ENCODE results near the gene PMEPA1. TPM values are rescaled to one million over a fixed set of nuclear protein-coding genes. Genes with fewer than 3 reads are reported as not detected.
A peak's percentile ranks its signal among the peaks of the same experiment; 100 is the strongest.

Gene PMEPA1
- total RNA-seq, 1 donor from 2014 or later, result 2.7 TPM

DNA sequence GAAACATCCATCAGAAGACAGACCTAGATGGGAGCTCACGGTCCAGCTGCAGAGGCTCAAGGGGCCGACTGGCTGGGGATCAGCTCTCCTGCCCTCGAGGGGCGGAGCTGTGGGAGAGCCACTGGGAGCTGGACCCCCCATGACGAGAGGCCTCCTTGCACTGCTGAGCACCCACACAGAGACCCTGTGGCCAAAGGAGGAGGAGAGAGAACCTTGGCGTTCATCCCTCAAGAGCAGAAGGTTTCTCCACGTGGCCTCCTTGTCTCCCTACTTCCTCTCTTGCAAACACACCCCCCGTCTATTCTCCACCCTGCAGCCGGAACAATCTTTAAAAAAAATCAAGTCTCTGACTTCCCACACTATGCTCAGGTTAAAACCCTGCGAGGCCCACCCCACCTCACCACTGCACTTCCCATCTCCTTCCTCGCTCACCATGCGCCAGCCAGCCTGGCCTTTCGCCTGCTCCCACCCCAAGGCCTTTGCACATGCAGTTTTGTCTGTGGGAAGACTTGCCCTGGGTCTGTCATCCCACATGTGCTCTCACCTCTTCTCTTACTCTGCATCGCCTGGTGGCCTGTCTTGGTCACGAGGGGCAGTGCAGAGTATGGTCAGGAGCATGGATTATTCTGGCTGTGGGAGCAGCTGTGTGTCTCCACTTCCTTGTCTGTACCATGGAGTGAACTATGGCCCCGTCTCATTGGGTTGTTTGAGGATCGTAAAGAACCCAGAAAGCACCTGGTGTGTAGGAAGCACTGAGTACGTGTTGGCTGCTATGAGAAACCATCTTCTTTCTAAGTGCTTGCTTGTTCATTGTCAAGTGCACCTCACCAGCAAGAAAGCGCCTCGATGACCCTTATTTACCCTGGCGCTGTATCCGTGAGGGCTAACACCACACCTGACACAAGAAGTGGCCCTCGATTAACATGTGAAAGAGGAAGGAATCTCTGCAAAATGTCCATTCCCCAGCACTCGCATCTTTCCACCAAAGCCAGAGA lies 32.9 kb downstream of the PMEPA1 start:
- ATAC-seq, result no peak

DNA sequence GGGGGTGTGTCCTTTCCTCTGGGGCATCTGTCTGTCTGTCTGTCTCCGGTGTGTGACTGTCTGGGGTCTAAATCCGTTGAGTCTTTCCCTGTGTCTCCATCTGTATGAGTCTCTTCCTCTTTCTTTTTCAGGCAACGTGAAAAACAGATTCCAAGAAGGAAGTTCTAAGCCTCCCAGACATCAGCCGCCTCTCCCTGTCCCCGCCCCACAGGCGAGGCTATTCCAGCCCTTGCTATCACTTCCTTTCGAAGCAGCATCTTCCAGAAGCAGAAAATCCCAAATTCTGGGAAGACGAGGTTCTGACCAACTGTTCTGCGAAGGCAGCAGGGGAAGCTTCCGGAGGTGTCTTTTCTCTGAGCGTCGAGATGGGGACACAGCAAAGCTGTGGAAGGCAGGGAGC lies 34.0 kb downstream of the PMEPA1 start:
- ATAC-seq, result no peak

DNA sequence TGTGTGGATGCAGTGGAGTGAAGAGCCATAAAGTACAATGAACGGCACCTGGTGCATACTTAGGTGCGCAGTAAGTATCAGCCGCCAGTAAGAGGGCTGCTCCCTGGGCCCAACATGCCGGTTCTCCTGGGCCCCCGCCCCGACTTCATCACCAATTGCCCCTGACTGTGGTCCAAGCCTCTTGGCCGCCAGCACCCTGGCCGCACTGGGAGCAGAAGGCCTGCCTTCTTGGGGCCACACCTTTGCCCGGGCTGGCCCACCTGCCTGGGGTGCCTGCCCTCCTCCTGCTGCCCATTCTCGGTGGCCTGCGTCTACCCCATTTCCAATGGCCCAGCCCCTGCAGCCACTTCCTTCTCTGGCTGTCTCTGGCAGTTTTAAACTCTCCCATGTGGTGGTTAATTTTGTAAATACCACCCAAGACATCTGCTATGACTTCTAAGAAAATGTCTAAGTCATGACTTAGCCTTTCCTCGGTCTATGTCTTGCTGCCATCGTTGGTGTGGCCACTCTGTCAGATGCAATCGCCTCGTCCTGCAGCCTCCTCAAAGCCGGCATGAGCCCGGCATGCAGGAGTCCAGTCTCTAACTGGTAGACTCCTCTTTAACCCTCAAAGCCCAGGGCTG lies 36.8 kb downstream of the PMEPA1 start:
- ATAC-seq, result no peak

DNA sequence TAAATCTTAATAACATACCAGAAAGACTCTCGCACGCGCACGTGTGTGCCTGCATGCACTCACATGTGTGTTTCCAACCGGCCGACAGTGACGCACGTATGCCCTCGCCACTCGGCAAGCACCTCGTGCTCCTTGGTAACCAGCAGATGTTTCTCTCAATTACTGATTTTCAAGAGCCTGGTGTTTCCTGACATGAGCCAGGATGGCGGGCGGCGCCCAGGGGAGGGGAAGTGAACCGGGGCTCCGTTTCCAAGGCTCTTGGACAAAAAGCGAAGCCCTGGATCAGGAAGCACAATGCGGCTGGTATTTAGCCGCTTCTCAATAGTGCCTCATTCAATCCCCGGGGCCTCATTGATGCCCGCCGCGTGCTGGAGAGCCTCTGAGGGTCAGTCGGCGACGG lies 37.7 kb downstream of the PMEPA1 start:
- ATAC-seq, result peak; percentile 17

DNA sequence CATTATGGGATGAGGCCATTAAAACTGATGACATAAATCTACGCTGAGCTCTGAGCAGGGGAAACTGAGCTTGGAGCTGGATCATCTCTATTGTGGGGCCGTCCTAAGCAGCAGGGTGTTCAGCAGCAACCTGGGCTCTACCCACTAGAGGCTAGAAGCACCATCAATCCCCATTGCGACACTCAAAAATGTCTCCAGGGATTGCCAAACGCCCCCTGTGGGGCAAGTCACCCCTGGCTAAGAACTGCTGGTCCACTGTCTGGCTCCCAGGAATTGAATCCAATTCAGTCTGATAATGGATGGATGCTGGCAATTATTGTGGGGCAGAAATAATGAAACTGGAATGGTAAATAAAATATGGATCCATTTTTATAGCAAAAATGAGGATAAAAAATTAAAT lies 38.2 kb downstream of the PMEPA1 start:
- no peak for ATAC-seq

DNA sequence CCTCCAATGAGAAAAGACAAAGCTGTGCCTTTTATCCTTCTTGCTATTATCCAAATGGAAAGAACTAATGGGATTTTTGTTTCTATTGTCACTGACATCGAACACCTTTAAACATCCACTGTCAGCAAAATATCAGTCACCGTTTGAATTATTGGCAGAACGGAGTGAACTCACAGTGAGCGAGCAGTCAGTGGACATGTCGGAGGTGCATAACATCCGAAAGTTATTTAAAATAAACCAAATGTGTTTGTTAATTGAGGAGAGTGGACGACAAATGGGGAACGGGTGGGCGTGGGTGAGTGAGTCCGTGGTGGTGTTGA lies 38.8 kb downstream of the PMEPA1 start:
- no peak for ATAC-seq

DNA sequence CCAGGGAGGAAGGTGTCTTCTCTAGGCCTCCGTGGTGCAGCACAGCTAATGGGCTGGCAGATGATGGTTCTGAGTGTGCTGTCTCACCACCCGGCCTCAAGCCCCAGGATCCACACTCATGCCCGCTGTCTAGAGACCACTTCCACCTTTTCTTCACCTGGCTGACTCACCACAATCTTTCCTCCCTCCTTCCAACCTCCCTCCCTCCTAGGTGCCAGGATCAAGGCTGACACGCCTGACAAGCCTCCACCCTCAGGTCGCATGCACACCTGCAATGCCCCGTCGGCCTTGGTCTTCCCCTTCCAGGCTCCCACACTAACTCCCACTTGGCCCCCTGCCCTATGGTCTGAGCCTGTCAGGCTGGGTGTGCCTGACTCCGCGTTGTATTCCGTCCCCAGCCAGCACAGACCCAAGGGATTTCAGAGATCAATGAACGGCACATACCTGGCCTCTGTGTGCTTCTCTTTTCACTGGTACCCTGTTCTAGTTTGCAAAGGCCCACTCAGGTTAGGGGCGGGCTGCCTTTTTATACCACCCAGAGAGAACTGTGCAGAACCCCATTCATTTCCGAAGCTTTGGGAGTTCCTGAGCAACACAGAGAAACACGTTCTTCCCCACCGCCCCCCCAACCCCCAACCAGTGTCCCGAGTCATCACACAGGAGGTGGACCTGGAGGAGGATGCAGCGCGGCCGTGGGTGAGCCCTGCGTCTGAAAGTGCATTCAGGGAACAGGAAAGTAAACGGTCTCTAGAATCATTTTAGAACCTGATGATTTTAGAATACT lies 39.3 kb downstream of the PMEPA1 start:
- ATAC-seq, result no peak

DNA sequence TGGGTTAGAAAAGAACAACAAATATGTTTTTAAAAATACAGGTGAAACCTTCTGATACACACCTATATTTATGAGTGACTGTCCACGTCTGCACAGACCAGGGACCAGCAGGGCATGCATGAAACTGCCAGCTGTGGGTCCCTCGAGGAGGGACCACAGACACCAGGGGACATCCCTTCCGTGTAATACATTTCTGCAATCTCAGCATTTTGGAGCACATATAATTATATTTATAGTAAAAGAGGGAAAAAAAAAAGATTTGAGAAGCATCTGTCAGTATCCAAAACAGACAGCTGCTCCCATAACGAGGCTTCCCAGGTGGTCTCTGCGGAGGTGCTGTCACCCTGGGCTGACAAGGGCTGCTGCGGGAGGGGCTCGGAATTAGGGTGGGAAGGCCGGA lies 40.2 kb downstream of the PMEPA1 start:
- ATAC-seq, result no peak

DNA sequence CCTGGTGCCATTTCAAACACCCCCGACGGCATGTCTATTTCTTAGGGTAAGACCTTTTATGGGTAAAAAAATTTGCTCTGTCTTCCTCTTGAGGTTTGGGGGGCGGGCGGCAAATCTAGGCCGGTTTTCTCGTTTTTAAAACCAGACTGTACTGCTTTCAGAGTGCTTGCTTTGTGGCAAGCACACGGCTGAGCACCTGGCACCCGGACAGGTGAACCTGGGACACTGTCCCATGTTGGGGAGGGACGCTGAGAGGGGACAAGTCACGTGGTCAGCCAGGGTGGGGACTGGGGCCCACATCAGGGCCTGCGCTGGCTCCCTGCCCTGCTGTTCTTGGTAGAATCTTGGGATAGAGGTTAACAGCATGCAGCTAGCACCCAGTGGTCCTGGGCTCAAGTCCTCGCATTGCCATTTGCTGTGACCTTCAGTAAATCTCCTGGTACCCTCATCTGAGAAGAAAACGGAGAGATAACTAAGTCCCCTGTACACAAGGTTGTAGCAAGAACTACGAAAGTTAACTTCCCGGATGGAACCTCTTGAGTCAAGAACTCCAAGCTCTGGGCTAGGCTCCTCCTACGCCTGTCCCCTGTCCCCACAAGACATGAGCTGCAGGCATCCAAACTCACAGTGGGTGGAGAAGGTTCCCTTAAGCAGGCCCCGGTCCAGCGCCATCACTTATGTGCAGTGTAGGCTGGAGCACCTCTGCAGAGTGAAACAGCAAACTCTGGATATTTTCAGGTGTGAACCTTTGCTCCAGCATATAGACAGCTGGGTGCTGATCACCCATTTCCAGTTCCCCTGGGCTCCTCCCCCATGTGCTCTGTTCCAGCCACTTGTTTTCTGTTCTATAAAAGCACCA lies 41.7 kb downstream of the PMEPA1 start:
- no peak for ATAC-seq

DNA sequence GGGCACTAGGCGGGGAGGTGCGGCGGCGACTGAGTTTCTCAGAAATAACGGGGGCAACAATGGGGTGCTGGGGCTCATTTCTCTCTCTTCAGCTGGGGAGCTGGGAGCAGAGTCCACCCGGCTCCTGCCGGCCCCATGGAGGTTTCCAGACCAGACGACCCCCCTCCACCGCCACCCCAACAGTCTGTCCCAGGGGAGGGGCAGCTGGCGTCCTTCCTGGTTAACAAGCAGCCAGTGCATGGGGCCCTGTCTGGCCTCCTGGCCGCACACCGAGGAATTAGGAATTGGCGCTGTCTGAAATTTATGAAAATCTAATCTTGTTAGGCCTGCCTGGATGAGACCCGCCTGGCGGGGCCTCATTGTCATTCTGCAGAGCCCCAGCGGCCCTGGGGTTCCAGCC lies 42.4 kb downstream of the PMEPA1 start:
- no peak for ATAC-seq

DNA sequence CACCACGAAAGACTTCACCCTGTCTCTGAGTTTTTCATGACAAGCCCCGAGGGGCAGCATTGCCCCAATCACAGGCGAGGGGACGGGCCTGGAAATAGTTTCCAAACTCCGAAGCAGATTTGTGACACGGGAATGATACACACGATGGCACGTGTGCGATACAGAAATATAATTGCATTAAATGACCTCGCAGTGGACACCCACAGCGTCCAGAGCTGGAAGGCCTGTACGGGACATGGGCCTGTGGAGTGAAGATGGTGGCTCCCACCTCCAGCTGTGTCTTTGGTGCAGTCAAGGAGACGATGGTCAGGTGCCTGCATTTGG lies 43.0 kb downstream of the PMEPA1 start:
- no peak for ATAC-seq

DNA sequence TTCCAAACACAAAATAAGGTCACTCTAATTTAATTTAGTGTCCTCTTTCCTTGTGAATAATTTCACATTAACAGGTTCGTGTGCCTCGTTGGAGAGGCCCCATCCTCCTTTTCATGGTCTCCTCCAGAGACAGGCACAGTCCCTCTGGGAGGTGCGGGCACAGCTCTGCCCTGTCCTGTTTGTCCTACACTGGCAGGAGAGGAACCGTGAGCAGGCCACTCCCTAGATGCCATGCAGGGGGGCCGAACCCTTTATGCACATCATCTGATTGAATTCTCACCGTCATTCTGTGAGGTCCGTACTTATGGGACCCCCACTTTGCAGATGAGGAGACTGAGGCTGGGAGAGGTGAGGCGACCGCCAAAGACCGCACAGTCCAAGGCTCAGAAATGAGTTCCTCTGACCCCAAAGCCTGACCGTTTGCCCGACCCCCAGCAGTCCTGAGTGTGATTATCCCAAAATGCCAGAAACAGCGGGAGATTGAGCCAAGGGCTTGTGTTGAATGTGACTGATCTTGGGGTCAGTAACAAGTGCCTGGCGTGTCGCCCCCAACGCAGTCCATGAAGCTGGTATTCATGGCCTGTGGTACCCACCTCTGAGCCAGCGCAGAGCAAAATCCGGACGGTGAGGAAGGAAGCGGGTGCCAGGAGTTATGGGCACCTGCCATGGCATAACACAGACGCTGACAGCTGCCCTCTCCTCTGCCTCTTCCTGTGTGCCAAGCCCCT lies 43.5 kb downstream of the PMEPA1 start:
- no peak for ATAC-seq

DNA sequence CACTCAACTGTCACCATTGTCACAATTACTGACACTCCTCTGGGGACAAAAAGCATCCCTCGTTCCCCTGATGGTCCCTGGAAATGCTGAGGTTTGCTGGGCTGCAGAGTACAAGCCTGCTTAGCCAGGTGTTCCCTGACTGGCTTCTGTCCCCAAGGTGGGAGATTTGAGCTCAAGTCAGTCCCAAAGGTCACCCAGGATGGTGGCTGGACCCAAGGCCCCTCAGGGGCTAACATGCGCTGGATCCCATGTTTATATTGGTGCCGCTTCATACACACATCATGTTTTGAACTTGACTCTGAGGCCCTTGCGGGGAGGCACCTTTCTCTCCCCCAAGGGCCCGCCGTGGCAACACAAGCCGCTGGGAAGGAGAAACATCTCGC lies 44.2 kb downstream of the PMEPA1 start:
- no peak for ATAC-seq

DNA sequence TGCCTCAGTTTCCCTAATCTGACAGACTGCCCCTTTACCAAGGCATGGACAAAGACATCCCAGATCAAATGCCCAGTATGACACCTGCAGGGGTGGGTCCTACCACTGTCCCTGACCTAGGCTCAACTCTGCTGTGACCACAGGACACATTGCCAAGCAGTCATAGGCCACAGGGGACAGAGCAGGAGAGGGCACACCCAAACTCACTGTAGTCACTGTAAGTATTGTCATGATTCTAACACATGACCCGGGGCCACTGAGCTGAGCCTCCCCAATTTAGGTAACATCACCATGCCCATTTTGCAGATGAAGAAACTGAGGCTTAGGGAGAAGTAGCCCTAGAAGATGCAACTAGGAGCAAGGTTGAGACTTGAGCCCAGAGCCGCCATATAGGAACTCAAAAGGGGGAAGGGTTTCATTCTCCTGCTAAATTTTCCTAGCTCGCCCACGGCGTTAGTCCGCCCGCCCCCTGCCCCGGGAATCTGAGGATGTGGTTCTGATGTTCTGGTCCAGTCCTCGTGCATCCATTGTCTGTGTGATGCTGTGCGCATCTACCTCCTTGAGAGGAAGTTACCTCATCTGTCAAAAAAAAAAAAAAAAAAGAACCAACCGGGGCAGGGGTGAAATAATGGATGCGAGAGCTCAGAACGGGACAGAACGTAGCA lies 44.8 kb downstream of the PMEPA1 start:
- no peak for ATAC-seq

DNA sequence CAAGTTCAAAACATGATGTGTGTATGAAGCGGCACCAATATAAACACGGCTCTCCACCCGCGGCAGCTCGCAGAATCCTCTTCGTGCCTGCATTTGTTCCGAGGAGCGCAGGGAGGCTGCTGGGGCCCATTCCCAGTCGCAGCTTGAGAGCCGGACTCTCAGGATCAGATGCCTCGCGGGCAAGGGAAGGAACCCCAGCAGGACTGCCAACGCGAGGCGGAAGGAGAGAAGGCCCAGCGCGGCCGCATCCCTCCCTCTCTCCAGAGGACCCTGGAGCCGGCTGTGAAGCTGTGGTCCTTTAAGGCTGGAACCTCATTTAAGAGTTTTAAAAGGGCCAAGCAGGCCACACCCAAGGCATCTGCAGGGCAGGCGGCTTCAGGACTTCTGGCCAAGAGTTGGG lies 45.3 kb downstream of the PMEPA1 start:
- ATAC-seq, result no peak

DNA sequence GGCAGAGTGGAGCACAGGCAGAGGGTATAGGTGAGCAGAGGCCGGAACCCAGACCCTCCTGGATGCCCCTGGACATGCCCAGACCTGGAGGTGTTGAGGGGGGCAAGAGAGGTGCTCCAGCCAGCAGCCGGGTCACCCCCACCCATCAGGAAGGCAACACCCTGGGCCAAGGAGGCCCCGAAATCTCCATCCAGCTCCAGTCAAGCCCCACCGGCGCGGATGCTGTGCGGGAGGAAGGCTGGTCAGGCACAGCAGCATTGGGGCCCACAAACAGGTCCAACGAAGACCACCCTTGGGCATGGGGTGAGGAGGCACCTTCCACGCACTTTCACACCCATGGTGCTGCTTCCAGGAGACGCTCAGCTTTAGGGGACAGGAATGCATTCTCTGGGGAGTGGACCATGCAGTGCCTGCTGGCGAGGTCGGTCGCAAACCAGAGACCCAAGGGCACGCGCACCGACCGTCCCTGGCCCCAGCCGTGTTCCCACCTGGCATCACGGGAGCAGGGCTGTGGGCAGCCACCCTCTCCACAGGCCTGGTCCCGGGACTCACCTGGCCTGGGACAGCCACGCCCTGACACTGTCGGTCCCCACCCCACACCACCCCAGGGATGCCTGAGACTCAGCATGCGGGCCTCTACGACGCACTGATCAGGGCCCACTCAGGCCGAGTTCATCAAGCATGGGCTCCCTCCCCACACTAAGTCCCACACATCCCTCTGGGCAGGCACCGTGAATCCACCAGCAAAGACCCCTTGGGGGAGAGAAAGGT lies 45.9 kb downstream of the PMEPA1 start:
- ATAC-seq, result peak; percentile 12

DNA sequence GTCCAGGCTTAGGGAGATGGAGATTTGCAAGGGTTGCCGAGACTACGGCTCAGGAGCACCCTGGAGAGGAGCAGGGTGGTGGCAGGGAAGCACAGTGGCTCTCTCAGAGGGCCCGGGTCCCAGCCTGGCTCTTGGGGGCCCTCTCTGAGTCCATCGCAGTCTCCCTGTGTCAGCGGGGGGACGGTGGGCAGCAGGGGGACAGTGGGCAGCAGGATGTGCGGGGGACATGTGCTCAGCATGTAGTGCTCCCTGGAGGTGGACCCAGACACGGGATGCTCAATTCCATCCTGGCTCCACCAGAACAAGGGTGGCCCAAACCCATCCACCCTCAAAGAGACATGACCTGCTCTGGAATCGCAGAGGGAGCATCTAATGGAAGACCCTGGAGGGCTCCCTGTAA lies 46.6 kb downstream of the PMEPA1 start:
- no peak for ATAC-seq

DNA sequence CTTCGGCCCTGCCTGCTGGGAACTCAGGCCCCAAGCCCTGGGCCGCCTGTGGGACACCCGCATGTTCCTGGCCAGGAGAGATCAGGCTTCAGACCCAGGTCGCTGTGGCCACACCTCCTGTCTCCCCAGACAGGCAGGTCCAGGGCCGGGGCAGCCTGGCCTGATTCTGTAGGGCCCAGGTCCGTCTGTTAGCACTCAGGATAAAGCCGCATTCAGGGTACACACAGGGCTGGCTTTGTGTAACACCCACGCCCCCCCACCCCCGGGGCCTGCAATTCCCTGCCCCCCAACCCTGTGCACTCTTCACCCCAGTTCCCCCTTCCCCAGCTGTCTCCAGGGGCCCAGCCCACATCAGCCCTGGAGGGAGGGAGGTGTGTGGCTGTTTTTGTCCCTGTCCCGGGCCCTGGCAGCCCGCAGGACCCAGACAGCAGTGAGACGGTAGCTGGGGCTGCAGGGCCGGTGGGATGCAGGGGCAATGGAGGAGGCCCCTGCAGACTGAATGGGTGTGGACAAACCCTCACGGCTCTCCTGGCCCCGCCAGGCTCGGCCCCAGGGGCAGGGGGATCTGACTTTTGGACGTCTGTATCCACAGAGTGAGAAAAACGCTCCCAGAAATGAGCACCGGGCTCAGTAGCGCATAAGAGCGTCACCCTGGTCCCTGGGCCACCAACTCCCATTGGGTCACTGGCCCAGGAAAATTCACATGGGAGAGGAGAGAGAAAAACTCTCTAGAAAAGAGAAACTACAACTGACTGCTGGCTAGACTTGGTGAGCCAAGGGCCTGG lies 47.2 kb downstream of the PMEPA1 start:
- no peak for ATAC-seq

DNA sequence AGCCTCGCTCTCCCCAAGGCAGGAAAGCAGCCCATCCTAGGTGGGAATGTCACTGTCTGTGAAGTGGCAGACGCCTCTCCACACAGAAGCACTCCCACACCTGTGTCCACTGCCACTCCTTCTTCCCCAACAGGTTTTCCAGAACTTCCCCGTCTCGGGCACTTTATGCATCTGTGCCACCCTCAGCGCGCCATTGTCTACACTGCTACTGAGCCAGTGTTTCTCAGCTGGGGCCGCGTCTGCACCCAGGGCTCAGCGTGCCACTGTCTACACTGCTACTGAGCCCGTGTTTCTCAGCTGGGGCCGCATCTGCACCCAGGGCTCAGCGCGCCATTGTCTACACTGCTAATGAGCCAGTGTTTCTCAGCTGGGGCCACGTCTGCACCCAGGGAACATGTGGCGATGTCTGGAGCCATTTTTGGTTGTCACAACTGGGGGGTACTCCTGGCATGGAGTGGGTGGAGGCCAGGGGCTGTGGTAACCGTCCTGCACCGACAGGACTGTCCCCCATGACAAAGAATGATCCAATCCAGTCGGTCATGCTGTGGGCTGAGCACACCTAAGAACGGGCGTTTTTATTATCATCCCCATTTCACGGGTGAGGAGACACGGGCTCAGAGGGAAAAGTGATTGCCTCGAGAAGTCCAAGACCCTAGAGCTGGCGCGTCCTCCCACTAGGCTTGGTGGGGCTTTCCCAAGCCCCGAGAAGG lies 47.9 kb downstream of the PMEPA1 start:
- no peak for ATAC-seq

Measured in esophagus mucosa (tissue), 1 donor.